SK-N-SH treated with all-trans-retinoic acid at 6 μM for 48 hours (cell line): ENCODE measurements around the gene CHRNA7.

Source experiments
- ARNTL ChIP-seq: fragments of 450-650 bp; formaldehyde crosslinking; IDR thresholded peaks from 2 replicates; pipeline ENCODE4 v1.5.0; 2020; ENCODE audit warnings: low read depth, mild to moderate bottlenecking, moderate library complexity, borderline replicate concordance
- CREB5 ChIP-seq: fragments of 250-450 bp; sonication (Bioruptor Pico); IDR thresholded peaks from 2 replicates; pipeline ENCODE4 v1.5.1; 2020; ENCODE audit warnings: low read depth, mild to moderate bottlenecking, moderate library complexity
- ESRRG ChIP-seq: fragments of 250-450 bp; sonication (Bioruptor Pico); IDR thresholded peaks from 2 replicates; pipeline ENCODE4 v1.6.1; 2021; ENCODE audit warnings: mild to moderate bottlenecking
- GLIS3 ChIP-seq: fragments of 250-450 bp; sonication (Bioruptor Pico); IDR thresholded peaks from 2 replicates; pipeline ENCODE4 v1.5.0; 2020; ENCODE audit warnings: mild to moderate bottlenecking, moderate library complexity
- OSR1 ChIP-seq: fragments of 250-450 bp; sonication (Bioruptor Pico); IDR thresholded peaks from 2 replicates; pipeline ENCODE4 v1.8.0; 2022; ENCODE audit warnings: moderate library complexity, mild to moderate bottlenecking, inconsistent platforms
- RARB ChIP-seq: fragments of 250-450 bp; sonication (Bioruptor Pico); IDR thresholded peaks from 2 replicates; pipeline ENCODE4 v1.8.0; 2021; ENCODE audit warnings: mild to moderate bottlenecking, moderate library complexity
- SNAI2 ChIP-seq: fragments of 250-450 bp; sonication (Bioruptor Pico); IDR thresholded peaks from 2 replicates; pipeline ENCODE4 v1.5.0; 2020; ENCODE audit warnings: mild to moderate bottlenecking, moderate library complexity
- TCF4 ChIP-seq: fragments of 250-450 bp; sonication (Bioruptor Pico); IDR thresholded peaks from 2 replicates; pipeline ENCODE4 v1.8.0; 2021; ENCODE audit warnings: mild to moderate bottlenecking, moderate library complexity, borderline replicate concordance
- TSHZ2 ChIP-seq: fragments of 250-450 bp; sonication (Bioruptor Pico); IDR thresholded peaks from 2 replicates; pipeline ENCODE4 v1.5.0; 2020; ENCODE audit warnings: mild to moderate bottlenecking, moderate library complexity
- ZFP3 ChIP-seq: fragments of 250-450 bp; sonication (Bioruptor Pico); IDR thresholded peaks from 2 replicates; pipeline ENCODE4 v1.5.0; 2020; ENCODE audit warnings: mild to moderate bottlenecking, moderate library complexity
- ZFP30 ChIP-seq: fragments of 450-650 bp; formaldehyde crosslinking; IDR thresholded peaks from 2 replicates; pipeline ENCODE4 v1.5.0; 2022; ENCODE audit warnings: mild to moderate bottlenecking, moderate library complexity
- ZNF565 ChIP-seq: fragments of 450-650 bp; formaldehyde crosslinking; conservative IDR thresholded peaks from 2 replicates; pipeline ENCODE4 v1.5.0; 2020; ENCODE audit warnings: low read depth, mild to moderate bottlenecking, moderate library complexity
- ZNF8 ChIP-seq: fragments of 450-650 bp; formaldehyde crosslinking; IDR thresholded peaks from 2 replicates; pipeline ENCODE4 v1.5.0; 2020; ENCODE audit warnings: mild to moderate bottlenecking, moderate library complexity
- TF ChIP-seq, protein P1 (sequence below): fragments of 250-450 bp; sonication (Bioruptor Pico); IDR thresholded peaks from 2 replicates; pipeline ENCODE4 v1.8.0; 2020; ENCODE audit warnings: mild to moderate bottlenecking, moderate library complexity, borderline replicate concordance

GRCh38 chr15:32089851-32090359 lies 59.6 kb downstream of the CHRNA7 start:
- TF ChIP-seq ESRRG (CRISPR knock-in tag) (no peak), TSHZ2 (no peak), OSR1 (CRISPR knock-in tag) (no peak), GLIS3 (CRISPR knock-in tag) (no peak), SNAI2 (no peak), TCF4 (CRISPR knock-in tag) (no peak), ZNF565 (CRISPR knock-in tag) (no peak), ZFP3 (CRISPR knock-in tag) (no peak), ARNTL (CRISPR knock-in tag) (no peak), ZNF8 (CRISPR knock-in tag) (no peak), CREB5 (CRISPR knock-in tag) (no peak), RARB (no peak), ZFP30 (CRISPR knock-in tag) (no peak)
- TF ChIP-seq, protein P1, sequence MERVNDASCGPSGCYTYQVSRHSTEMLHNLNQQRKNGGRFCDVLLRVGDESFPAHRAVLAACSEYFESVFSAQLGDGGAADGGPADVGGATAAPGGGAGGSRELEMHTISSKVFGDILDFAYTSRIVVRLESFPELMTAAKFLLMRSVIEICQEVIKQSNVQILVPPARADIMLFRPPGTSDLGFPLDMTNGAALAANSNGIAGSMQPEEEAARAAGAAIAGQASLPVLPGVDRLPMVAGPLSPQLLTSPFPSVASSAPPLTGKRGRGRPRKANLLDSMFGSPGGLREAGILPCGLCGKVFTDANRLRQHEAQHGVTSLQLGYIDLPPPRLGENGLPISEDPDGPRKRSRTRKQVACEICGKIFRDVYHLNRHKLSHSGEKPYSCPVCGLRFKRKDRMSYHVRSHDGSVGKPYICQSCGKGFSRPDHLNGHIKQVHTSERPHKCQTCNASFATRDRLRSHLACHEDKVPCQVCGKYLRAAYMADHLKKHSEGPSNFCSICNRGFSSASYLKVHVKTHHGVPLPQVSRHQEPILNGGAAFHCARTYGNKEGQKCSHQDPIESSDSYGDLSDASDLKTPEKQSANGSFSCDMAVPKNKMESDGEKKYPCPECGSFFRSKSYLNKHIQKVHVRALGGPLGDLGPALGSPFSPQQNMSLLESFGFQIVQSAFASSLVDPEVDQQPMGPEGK = no peak
